Epithelial cell of esophagus (primary cell): ENCODE data around the gene CSNK1E.
"Not testable (repeated sequence)": the region's sequence is repeated elsewhere in the genome, so short reads cannot be mapped to it uniquely, and the experiment has no call there.

Experiments
- DNase-seq: peaks from one replicate; pipeline ENCODE4 v3.0.0; 2010; ENCODE audit warnings: low read depth
- H3K4me3 ChIP-seq: 2 replicates; pipeline ENCODE4 v1.5.1; 2011; ENCODE audit warnings: mild to moderate bottlenecking, low read length, control low read depth
- CTCF ChIP-seq: IDR thresholded peaks from 2 replicates; pipeline ENCODE4 v1.5.1; 2011; ENCODE audit warnings: low read depth, mild to moderate bottlenecking, low read length, control low read depth, inconsistent platforms; ENCODE audit not compliant: insufficient read depth; ENCODE audit errors: missing control alignments

The CSNK1E gene

GRCh38 chr22:38345782-38346181, 28.5 kb upstream of the CSNK1E start:
- TF ChIP-seq CTCF, result no peak
- no peak overlapping the region for H3K4me3 ChIP-seq
- no peak for DNase-seq

- DNase-seq, H3K4me3 ChIP-seq: not testable (repeated sequence)
Observed at GRCh38 chr22:38339893-38340292, 22.7 kb upstream of the CSNK1E start.

- TF ChIP-seq CTCF, result no peak
- DNase-seq, result no peak
- H3K4me3 ChIP-seq, result no peak overlapping the region
Observed at GRCh38 chr22:38338772-38339379, 21.6 kb upstream of the CSNK1E start.

- DNase-seq, result no peak
- TF ChIP-seq CTCF, result no peak
- H3K4me3 ChIP-seq, result no peak overlapping the region
Observed at GRCh38 chr22:38336699-38337098, 19.5 kb upstream of the CSNK1E start.

- no peak for TF ChIP-seq CTCF
- peak; percentile 73 for DNase-seq
- no peak overlapping the region for H3K4me3 ChIP-seq
Observed at GRCh38 chr22:38335077-38335476, 17.8 kb upstream of the CSNK1E start.

GRCh38 chr22:38327805-38328204, 10.6 kb upstream of the CSNK1E start:
- DNase-seq, result peak; percentile 93
- no peak for TF ChIP-seq CTCF
- no peak overlapping the region for H3K4me3 ChIP-seq

GRCh38 chr22:38327396-38327795, 10.2 kb upstream of the CSNK1E start:
- peak; percentile 17 for DNase-seq
- H3K4me3 ChIP-seq, result no peak overlapping the region
- TF ChIP-seq CTCF, result no peak

GRCh38 chr22:38325587-38325986, 8.4 kb upstream of the CSNK1E start:
- DNase-seq, result no peak
- no peak for TF ChIP-seq CTCF

More at GRCh38 chr22:38325587-38325986, 8.4 kb upstream of the CSNK1E start:
- H3K4me3 ChIP-seq, result no peak overlapping the region
